COLO668 (cell line): ENCODE data around the gene RTL1.

Experiments
- DNase-seq: peaks from one replicate; lab custom pipeline; 2025; ENCODE audit not compliant: unreplicated experiment; lab: John Stamatoyannopoulos, UW

Gene RTL1

GRCh38 chr14:100851946-100852620 lies 51.4 kb downstream of the RTL1 start:
- no peak for DNase-seq

- no peak for DNase-seq
These were observed 52.0 kb downstream of the RTL1 start for GRCh38 chr14:100851586-100851916.

- DNase-seq: peak; percentile 65
These were observed 52.5 kb downstream of the RTL1 start for GRCh38 chr14:100850841-100851585.

- DNase-seq: no peak
These were observed 54.3 kb downstream of the RTL1 start for GRCh38 chr14:100849115-100849781.

GRCh38 chr14:100846309-100846859 lies 57.1 kb downstream of the RTL1 start:
- DNase-seq: no peak

GRCh38 chr14:100845341-100845740 lies 58.2 kb downstream of the RTL1 start:
- DNase-seq: no peak

- no peak for DNase-seq
These were observed 58.7 kb downstream of the RTL1 start for GRCh38 chr14:100844846-100845245.

GRCh38 chr14:100844421-100844820 lies 59.1 kb downstream of the RTL1 start:
- no peak for DNase-seq

GRCh38 chr14:100844082-100844408 lies 59.5 kb downstream of the RTL1 start:
- DNase-seq: no peak

GRCh38 chr14:100842799-100843198 lies 60.7 kb downstream of the RTL1 start:
- DNase-seq: no peak

- no peak for DNase-seq
These were observed 61.6 kb downstream of the RTL1 start for GRCh38 chr14:100841761-100842403.

GRCh38 chr14:100841066-100841760 lies 62.3 kb downstream of the RTL1 start:
- DNase-seq: no peak

GRCh38 chr14:100840286-100841065 lies 63.0 kb downstream of the RTL1 start:
- no peak for DNase-seq

GRCh38 chr14:100839681-100840111 lies 63.8 kb downstream of the RTL1 start:
- DNase-seq: no peak

GRCh38 chr14:100839315-100839585 lies 64.3 kb downstream of the RTL1 start:
- DNase-seq: no peak

- no peak for DNase-seq
These were observed 64.8 kb downstream of the RTL1 start for GRCh38 chr14:100838493-100839314.

GRCh38 chr14:100837805-100838350 lies 65.6 kb downstream of the RTL1 start:
- no peak for DNase-seq

- DNase-seq: no peak
These were observed 66.3 kb downstream of the RTL1 start for GRCh38 chr14:100836941-100837804.
